Activated B cell treated with CpG ODN at 0.5 μM for 24 hours (primary cell): ENCODE data around the gene GSN. TPM values are rescaled to one million over a fixed set of nuclear protein-coding genes. Genes with fewer than 3 reads are reported as not detected.

ENCODE experiments used
- ATAC-seq: fragments of 200-7000 bp; cut with Tn5 transposase; one replicate; pipeline ENCODE4 v1.10.0; 2021; ENCODE audit warnings: low read depth, mild to moderate bottlenecking, moderate library complexity
- CTCF ChIA-PET: fragments of 350-600 bp; sonication (Branson Sonifier 250); formaldehyde crosslinking; loops from one replicate; lab custom pipeline; 2021; ENCODE audit warnings: antibody characterized with exemption; lab: Charles Lee
- POLR2A ChIA-PET: fragments of 350-600 bp; sonication (Branson Sonifier 250); formaldehyde crosslinking; loops from one replicate; lab custom pipeline; 2021; ENCODE audit warnings: antibody characterized with exemption; lab: Charles Lee
- DNase-seq: peaks from one replicate; pipeline ENCODE4 v3.0.0; 2022
- H3K27ac Mint-ChIP-seq: one replicate; pipeline ENCODE4 v1.8.0; 2020; ENCODE audit warnings: mixed read lengths
- H3K27me3 Mint-ChIP-seq: one replicate; pipeline ENCODE4 v1.8.0; 2021; ENCODE audit warnings: mixed read lengths
- H3K36me3 Mint-ChIP-seq: one replicate; pipeline ENCODE4 v1.8.0; 2021; ENCODE audit warnings: low read depth, mixed read lengths
- H3K4me1 Mint-ChIP-seq: one replicate; pipeline ENCODE4 v1.8.0; 2021; ENCODE audit warnings: mixed read lengths
- H3K4me3 Mint-ChIP-seq: one replicate; pipeline ENCODE4 v1.8.0; 2020; ENCODE audit warnings: mild to moderate bottlenecking, mixed read lengths
- H3K9me3 Mint-ChIP-seq: one replicate; pipeline ENCODE4 v1.8.0; 2020; ENCODE audit warnings: mixed read lengths
- CTCF ChIP-seq: fragments of 200-600 bp; IDR thresholded peaks from one replicate; pipeline ENCODE4 v1.8.0; 2022; ENCODE audit warnings: antibody characterized with exemption, mild to moderate bottlenecking
- intact Hi-C: fragments of 100-400 bp; cut with micrococcal nuclease; formaldehyde crosslinking; loops from one replicate; pipeline ENCODE4 v1.15.1; 2024
- total RNA-seq: library from RNA; stranded (reverse); gene quantifications from 2 replicates; pipeline ENCODE4 v1.2.3, GENCODE V29; 2022

GSN gene
- total RNA-seq, 1 donor from 2014 or later, result 26.5 TPM

DNA sequence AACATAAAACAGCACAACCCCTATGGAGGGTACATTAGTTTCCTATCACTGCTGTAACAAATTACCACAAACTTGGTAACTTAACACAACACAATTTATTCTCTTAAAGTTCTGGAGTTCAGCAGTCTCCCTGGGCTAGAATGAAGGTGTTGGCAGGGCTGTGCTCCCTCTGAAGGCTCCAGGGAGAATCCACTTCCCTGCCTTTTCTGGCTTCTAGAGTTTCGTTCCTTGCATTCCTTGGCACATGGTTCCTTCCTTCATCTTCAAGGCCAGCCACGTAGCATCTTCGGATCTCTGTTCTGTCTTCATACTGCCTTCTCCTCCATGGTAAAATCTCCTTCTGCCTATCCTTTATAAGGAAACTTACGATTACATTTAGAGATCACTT is 25.0 kb upstream of the GSN start:
- Mint-ChIP-seq H3K4me1 (no peaks in the 10 kb centered on the region), H3K4me3 (no peak overlapping the region), H3K27me3 (no peaks in the 10 kb centered on the region), H3K36me3 (peaks cover 51% of the 10 kb centered on the region), H3K9me3 (peaks cover 4% of the 10 kb centered on the region), H3K27ac (no peak overlapping the region)
- ATAC-seq (no peak), DNase-seq (no peak)
- ChIA-PET CTCF (no interaction called here), POLR2A (no interaction called here)
- intact Hi-C loops, result no loop called here
- TF ChIP-seq CTCF, result no peak

GRCh38 chr9:121246821-121247561 is 21.0 kb upstream of the GSN start:
- ATAC-seq, result no peak
- ChIA-PET POLR2A (no interaction called here), CTCF (no interaction called here)
- Mint-ChIP-seq H3K9me3 (peaks cover 6% of the 10 kb centered on the region), H3K27ac (no peak overlapping the region), H3K36me3 (peaks cover 25% of the 10 kb centered on the region), H3K27me3 (no peaks in the 10 kb centered on the region), H3K4me1 (peaks cover 13% of the 10 kb centered on the region), H3K4me3 (no peak overlapping the region)
- DNase-seq, result no peak
- TF ChIP-seq CTCF, result no peak
- intact Hi-C loops, result no loop called here

- ATAC-seq (peak; percentile 45), DNase-seq (no peak)
- ChIA-PET CTCF (interaction anchor here (1.0 kb wide), 1 partner anchor 268 kb away, joined by 3 read pairs; no protein-coding TSS in a partner anchor), POLR2A (interaction anchor here (0.7 to 0.8 kb wide), 2 partner anchors 8 to 179 kb away, joined by 6 to 9 read pairs; no protein-coding TSS in a partner anchor)
- H3K4me3 Mint-ChIP-seq, result no peak overlapping the region
- H3K9me3 Mint-ChIP-seq, result peaks cover 2% of the 10 kb centered on the region
- H3K4me1 Mint-ChIP-seq, result peaks cover 26% of the 10 kb centered on the region
- TF ChIP-seq CTCF, result no peak
- H3K36me3 Mint-ChIP-seq, result peaks cover 10% of the 10 kb centered on the region
- no peaks in the 10 kb centered on the region for H3K27me3 Mint-ChIP-seq
- intact Hi-C loops, result no loop called here
- H3K27ac Mint-ChIP-seq, result no peak overlapping the region
Measured at GRCh38 chr9:121249563-121249962, 18.4 kb upstream of the GSN start.

GRCh38 chr9:121252104-121252851 is 15.7 kb upstream of the GSN start:
- Mint-ChIP-seq H3K27me3 (no peaks in the 10 kb centered on the region), H3K4me1 (peaks cover 26% of the 10 kb centered on the region), H3K4me3 (no peak overlapping the region), H3K9me3 (peaks cover 2% of the 10 kb centered on the region), H3K27ac (no peak overlapping the region), H3K36me3 (peaks cover 7% of the 10 kb centered on the region)
- CTCF ChIA-PET, result no interaction called here
- ATAC-seq, result no peak
- no peak for DNase-seq
- intact Hi-C loops, result no loop called here
- POLR2A ChIA-PET, result no interaction called here
- TF ChIP-seq CTCF, result no peak

GRCh38 chr9:121253162-121253561 is 14.8 kb upstream of the GSN start:
- Mint-ChIP-seq H3K36me3 (peaks cover 5% of the 10 kb centered on the region), H3K4me3 (no peak overlapping the region), H3K27ac (no peak overlapping the region), H3K27me3 (no peaks in the 10 kb centered on the region), H3K4me1 (peaks cover 26% of the 10 kb centered on the region), H3K9me3 (peaks cover 2% of the 10 kb centered on the region)
- TF ChIP-seq CTCF, result no peak
- ATAC-seq (no peak), DNase-seq (no peak)
- ChIA-PET CTCF (interaction anchor here (0.9 kb wide), 1 partner anchor 25 kb away, joined by 3 read pairs; no protein-coding TSS in a partner anchor), POLR2A (no interaction called here)
- intact Hi-C loops, result no loop called here
